CD4-positive, alpha-beta T cell treated with Interleukin-17A for 1 hour (primary cell): Measurements from ENCODE around the gene IFNL2.
"Not testable (repeated sequence)": the region's sequence is repeated elsewhere in the genome, so short reads cannot be mapped to it uniquely, and the experiment has no call there.

Experiments used
- DNase-seq: peaks from one replicate; pipeline ENCODE4 v3.0.0-alpha.2; 2020

The IFNL2 gene

DNA sequence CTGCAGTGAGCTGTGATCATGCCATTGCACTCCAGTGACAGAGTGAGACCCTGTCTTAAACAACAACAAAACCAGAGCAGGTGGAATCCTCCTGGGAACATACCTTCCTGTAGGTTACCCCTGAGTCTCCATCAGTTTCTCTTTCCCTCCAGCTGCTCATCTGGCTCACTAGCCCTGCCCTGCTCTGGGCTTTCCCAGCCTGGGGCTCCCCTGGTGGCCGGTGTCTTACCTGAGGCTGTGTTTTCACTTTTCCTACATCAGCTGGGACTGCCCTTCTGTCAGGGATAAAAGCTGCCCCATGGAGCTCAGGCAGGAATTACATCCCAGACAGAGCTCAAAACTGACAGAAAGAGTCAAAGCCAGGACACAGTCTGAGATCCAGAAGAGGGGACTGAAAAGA lies at the start of gene IFNL2:
Gene IFNL2 (plus strand): TSS at position 312 of the 400 bp plus-strand sequence. CDS start 173 bp downstream, outside the sequence.
- not testable (repeated sequence) for DNase-seq

DNA sequence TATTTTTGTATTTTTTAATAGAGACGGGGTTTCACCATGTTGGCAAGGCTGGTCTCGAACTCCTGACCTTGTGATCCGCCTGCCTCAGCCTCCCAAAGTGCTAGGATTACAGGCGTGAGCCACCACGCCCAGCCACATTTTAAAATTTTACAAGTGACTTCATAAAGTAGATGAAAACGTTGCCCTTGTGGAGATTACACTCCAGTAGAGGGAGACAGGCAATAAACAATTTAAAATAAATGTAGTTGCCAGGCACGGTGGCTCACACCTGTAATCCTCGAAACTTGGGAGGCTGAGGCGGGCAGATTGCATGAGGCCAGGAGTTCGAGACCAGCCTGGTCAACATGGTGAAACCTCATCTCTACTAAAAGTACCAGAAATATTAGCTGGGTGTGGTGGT lies 49.1 kb upstream of the IFNL2 start:
- DNase-seq, result peak; percentile 13

DNA sequence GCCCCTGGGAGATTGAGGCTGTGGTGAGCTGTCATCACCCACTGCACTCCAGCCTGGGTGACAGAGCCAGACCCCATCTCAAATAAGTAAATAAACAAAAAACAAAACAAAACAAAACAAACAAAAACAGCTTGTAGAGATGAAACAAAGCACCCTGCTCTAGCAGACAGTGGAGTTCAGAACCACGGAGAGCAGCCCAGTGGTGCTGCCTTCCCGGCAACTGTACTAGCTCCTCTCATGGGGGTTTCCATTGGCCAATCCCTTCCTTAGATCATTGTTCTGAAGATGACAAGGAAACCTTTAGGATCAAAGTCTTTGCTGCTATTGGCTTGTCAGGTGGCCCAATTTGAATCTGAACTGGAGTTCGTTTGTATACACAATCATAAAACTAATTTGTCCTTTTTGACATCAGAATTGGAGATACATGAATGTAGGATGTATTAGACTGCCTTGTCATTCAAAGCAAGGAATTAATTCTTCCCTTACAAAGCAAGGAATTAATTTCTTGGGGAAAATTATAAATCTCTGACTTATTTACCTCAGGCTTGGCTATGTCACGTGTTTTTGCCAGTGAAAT lies 44.4 kb upstream of the IFNL2 start:
- DNase-seq, result peak; percentile 20

DNA sequence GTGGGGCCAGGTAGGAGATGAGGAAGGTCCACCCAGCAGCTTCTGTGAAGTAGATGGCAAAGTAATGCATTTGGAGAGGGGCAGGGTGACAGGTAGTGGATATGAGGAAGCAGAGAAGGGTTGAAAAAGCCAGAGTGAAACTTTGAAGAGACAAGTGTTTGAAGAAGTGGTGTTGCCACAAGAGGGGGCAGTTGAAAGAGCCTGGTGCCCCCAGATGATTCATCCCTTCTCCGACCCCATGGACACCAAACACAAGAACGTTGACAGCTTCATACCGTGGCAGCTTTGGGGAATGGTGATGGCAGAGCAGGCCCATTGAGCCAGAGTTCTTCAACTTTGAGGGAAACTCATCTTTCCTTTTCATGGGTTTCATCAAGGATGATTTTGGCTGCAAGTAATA lies 43.3 kb upstream of the IFNL2 start:
- DNase-seq, result no peak

DNA sequence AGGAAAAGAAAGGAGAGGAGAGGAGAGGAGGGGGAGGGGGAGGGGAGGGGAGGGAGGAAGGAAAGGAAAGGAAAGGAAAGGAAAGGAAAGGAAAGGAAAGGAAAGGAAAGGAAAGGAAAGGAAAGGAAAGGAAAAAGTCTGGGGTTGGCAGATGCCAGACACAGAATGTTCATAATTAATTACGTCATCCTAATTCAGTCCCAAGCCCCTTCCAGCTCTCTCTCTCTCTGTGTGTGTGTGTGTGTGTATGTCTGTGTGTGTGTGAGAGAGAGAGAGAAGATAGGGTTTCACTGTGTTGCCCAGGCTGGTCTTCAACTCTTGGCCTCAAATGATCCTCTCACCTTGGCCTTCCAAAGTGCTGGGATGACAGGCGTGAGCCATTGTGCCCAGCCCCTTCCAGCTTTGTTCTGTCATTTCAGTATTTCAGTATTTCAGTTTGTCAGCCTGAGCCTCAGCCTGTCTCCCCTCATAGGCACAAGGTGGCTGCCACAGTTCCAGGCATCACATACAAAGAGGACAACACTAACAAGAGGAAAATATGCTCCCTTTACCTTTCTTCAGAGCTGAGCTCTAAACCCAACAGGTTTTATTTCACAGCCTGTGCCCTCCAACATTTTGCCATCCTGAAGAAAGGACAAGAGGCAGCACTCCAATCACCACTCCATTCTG lies 38.0 kb upstream of the IFNL2 start:
- no peak for DNase-seq

DNA sequence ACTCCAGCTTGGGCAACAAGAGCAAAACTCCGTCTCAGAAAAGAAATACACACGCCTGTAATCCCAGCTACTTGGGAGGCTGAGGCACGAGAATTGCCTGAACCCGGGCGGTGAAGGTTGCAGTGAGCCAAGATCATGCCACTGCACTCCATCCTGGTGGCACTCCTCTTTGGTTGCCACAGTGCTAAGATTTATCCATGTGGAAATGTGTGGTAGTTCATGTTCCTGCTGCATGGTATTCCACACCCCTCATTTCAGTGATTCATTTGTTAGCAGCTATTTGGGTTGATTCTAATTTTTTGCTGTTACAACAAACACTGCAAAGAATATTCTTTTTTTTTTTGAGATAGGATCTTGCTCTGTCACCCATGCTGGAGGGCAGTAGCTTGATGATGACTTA lies 35.5 kb upstream of the IFNL2 start:
- no peak for DNase-seq

DNA sequence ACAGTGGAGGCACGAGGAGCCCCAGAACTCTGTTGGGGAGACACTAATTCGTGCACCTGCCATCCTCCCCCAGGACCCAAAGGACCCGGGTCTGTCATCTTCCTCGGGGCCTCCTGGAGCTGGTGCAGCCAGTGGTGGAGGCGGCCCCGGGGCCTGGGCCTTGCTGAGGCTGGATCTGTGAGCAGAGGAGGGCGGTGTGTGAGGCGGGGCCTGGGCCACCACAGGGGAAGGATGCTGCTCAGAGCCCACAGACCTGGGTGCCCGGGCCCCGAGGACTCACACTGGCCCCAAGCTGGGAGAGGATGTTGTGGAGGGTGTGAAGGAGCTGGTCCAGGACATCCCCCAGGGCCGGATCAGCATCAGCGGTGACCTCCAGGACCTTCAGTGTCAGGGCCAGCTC lies 31.7 kb upstream of the IFNL2 start:
- peak; percentile 36 for DNase-seq

DNA sequence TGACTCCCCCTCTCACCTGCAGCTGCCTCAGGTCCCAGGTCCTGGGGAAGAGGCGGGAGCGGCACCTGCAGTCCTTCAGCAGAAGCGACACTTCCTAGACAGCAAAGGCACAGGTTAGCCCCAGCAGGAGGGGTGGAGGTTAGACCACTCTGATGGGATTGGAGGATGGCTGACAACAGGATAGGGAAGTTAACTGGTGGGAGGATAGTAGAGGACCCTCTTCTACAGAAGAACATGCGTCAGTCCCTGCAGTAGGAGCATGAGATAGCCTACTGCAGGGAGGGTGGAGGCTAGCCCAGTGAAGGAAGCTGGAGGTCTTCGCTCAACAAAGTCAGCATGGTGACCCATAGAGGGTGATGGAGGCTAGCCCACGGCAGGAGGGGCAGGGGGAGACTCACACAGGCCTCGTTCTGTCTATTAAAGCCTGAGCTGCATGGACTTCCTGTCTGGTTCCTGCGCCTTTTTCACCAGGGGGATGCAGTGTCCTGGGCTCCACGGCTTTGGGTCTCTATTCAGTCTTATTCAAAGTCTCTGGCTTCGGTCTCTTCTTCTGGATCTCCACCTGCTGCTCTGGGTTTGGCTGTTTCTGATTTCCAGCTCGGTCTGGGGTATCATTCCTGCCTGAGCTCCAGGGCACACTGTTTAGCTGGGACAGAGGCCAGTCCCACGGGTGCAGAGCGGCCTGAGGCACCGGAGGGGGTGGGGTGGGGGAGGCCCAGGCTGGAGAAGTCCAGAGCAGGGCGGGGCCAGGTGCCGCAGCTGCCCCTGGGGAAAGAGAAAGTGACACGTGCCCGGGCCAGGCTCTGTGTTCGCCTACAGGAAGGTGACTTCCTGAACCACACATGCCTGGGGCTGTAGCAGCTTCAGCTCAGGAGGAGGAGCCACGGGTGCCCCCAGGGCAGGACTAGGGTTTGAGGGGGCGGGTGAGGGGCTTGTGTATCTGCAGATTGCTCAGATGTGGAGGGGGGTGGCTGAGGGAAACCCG lies 30.7 kb upstream of the IFNL2 start:
- peak; percentile 43 for DNase-seq

DNA sequence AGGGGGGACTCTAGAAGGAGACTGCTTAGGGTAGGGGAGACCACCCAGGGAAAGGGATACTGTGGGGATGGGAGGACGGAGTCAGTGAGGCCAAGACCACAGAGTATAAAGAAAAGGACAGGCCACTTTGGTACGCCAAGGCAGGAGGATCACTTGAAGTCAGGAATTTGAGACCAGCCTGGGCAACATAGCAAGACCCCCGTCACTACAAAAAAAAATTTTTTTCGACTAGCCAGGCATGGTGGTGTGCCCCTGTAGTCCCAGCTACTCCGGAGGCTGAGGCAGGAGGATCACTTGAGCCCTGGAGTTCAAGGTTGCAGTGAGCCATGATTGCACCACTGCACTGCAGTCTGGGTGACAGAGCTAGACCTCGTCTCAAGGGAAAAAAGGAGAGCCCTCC lies 30.0 kb upstream of the IFNL2 start:
- no peak for DNase-seq

DNA sequence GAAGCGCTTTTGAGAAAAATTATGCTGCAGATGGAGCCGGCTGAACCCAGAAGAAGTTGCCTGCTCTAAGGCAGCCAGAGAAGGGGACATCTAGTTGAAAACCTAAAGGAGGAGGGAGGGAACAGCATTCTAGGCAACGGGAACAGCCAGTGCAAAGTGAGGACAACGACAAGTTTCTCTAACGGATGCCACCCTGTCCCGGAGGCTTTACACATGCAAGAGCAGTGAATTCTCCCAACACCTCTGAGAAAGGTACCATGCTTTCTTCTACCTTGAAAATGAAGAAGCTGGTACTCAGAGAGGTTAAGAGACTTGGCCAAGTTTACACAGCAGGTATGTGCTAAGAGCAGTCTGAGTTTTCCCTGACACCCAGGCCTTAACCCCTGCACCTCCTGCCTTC lies 29.3 kb upstream of the IFNL2 start:
- DNase-seq, result no peak

DNA sequence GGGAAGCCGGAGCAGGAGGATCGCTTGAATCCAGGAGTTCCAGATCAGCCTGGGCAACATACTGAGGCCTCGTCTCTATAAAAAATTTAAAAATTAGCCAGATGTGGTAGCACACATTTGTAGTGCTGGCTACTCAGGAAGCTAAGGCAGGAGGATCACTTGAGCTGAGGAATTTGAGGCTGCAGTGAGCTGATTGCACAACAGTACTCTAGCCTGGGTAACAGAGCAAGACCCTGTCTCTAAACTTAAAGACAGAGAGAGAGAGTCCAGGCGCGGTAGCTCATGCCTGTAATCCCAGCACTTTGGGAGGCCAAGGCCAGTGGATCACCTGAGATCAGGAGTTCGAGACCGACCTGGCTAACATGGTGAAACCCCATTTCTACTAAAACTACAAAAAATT lies 27.8 kb upstream of the IFNL2 start:
- DNase-seq, result no peak

DNA sequence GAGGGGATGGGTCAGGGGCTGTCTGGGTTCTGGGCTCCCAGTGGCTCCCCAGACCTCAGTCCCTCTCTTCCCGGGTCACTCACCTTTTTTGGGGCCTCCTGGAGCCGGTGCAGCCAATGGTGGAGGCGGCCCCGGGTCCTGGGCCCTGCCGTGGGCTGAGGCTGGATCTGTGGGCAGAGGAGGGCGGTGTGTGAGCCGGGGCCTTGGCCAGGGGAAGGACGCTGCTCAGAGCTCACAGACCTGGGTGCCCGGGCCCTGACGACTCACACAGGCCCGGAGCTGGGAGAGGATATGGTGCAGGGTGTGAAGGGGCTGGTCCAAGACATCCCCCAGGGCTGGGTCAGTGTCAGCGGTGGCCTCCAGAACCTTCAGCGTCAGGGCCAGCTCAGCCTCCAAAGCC lies 24.5 kb upstream of the IFNL2 start:
- DNase-seq, result not testable (repeated sequence)

DNA sequence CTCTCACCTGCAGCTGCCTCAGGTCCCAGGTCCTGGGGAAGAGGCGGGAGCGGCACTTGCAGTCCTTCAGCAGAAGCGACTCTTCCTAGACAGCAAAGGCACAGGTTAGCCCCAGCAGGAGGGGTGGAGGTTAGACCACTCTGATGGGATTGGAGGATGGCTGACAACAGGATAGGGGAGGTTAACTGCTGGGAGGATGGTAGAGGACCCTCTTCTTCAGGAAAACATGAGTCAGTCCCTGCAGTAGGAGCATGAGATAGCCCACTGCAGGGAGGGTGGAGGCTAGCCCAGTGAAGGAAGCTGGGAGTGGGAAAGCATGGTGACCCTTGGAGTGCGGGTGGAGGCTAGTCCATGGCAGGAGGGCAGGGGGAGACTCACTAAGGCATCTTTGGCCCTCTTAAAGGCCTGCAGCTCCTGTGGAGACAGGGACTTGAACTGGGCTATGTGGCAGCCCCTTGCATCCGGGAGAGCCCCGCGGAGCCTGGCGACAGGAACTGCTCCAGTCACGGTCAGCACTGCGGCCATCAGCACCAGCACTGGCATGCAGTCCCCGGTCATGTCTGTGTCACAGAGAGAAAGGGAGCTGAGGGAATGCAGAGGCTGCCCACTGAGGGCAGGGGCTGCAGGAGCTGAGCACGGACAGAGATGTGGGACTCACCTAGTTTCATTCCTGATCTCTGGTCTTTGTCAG lies 23.6 kb upstream of the IFNL2 start, which contains the start of gene IFNL3:
Gene IFNL3 (minus strand): TSS at position 597 of the 691 bp plus-strand sequence. CDS start 39 bp downstream, at position 558.
- DNase-seq, result not testable (repeated sequence)

DNA sequence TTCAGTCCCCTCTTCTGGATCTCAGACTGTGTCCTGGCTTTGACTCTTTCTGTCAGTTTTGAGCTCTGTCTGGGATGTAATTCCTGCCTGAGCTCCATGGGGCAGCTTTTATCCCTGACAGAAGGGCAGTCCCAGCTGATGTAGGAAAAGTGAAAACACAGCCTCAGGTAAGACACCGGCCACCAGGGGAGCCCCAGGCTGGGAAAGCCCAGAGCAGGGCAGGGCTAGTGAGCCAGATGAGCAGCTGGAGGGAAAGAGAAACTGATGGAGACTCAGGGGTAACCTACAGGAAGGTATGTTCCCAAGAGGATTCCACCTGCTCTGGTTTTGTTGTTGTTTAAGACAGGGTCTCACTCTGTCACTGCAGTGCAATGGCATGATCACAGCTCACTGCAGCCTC lies 23.0 kb upstream of the IFNL2 start:
- DNase-seq, result not testable (repeated sequence)

DNA sequence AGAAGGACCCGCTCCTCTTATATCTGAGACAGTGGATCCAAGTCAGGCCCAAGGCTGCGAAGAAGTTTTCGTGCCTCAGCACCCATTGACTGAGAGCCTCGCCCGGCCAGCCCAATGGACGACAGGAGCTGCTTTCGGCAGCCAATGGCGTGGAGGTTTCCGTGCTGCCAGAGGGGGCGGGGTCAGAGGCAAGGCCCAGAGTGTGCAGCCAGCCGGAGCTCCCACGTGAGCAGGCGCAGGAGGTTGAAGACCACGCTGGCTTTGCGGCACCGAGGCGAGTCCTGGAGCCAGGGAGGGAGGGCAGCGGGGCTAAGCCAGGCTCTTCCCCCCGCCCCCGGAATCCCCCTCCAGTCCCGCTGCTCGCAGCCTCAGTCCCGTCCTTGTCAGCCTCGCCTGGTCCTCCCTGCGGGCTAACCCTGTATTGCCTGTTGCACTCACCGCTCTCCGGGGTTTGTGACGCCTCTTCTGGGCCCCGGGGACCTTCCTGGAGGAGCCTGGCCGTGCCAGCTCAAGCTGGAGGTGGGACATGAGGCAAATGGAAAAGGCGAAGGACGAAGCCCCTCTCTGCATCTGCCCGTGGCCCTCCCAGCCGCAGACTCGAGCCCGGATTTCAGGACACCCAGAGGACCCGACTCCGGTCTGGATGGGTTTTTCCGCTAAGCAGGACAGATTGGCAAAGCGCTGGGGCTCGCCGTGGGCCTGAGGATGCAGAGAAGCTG lies 21.1 kb upstream of the IFNL2 start:
- peak; percentile 57 for DNase-seq

DNA sequence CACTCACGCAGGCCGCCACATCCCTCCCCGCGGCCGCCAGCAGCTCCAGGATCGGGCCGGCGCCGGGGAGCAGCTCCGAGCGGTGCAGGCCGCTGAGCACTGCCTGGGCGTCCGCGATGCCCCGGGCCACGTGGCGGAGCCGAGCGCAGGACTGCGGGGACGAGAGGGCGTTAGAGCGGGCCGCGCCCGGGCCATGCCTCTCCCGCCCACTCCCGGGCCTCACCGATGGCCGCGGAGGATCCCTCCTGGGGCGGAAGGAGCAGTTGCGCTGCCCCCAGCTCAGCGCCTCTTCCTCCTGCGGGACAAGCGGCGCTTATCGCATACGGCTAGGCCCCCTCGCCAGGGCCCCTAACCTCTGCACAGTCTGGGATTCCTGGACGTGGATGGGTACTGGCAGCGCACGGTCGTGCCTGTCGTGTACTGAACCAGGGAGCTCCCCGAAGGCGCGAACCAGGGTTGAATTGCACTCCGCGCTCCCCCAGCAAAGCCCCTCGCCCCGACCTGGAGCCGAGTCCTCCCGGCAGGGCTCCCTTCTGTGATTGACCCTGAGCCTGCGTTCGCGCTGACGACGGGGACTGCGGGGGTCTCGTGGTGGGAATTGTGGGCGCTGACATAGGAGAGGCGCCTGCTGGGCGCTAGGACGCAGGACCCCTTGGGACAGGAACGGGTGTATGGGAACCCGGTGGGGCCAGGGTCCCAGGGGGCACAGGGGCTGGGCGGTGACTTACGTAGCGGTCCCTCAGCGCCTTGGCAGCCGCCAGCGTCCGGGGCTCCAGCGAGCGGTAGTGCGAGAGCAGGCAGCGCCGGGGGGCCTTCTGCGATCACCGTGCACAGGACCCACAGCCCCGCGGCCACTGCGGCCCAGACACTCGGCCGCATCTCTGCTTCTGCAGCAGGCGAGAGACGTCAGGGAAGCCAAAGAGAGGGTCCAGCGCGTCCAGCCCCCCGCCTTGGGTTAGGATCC lies 20.2 kb upstream of the IFNL2 start:
- no peak for DNase-seq

DNA sequence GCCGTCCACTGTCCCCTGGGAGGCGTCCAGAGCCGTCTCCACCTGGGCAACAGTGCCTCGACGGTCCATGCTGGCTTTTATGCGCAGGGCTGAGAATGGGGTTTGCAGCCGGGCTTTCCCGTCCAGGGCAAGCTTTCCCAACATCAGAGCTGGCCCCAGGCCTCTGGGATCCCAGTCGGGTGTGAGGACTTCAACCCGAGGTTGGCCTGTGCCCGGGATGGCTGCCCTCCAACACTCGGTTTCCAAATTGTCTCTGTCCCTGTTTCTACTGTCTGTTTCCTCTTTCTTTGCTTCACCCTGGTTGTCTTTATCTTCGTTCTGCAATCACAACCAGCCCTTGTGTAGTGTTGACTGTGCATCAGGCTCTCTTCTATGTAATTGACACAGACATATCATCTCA lies 19.4 kb upstream of the IFNL2 start, which contains the start of gene IFNL4:
Gene IFNL4 (minus strand): TSS at position 51 of the 400 bp plus-strand sequence.
- no peak for DNase-seq

DNA sequence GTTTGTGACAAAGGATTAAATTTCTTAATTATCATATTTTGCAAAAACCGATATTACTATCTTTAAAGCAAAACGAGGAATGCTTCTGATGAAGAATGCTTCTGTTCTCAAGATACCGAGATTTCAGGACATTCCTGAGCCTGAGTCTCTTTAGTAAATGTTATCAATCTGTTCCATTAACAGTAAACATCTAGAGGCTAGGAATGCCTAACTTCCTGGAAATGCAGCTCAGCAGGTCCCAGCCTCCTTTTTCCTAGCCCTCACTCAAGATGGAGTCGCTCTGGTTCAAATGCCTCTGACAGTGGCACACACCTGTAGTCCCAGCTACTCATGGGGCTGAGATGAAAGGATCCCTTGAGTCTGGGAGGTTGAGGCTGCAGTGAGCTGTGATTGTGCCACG lies 17.1 kb upstream of the IFNL2 start:
- DNase-seq, result no peak

DNA sequence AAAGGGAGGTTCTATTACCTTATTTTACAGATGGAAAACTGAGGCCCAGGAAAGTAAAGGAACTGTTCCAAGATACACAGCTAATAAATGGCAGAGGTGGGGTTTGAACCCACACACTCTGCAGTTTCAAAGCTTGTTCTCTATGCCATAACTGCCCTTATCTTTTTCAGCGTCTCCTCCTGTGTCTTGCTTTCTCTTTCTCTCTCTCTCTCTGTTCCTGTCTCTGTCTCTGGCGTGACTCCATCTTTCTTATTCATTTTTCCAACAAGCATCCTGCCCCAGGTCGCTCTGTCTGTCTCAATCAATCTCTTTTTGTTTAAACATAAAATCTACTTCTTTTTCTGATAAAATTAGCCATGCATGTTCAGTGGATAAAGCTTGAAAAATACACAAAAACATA lies 16.4 kb upstream of the IFNL2 start:
- no peak for DNase-seq

DNA sequence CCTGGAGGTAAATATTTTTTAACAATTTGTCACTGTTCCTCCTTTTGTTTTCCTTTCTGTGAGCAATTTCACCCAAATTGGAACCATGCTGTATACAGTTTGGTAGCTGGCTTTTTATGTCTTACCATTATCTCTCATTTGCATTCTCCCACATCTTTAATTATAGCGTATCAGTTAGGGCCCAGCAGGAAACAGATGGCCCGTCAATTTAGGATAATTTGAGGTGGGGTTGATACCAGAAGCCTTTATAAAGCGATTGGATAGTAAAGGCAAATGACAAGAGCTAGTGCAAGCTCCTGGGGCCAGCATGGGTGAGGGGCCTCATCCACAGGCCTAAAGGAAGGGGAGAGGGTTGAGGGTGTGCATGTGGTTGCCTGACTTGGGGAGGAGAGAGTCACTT lies 15.7 kb upstream of the IFNL2 start:
- no peak for DNase-seq
